HUES6 (cell line): Measurements from ENCODE around the gene FGFR3.

Experiments
- H3K27ac ChIP-seq: 2 replicates; pipeline ENCODE4 v1.7.0; 2013; ENCODE audit warnings: low read depth, mild to moderate bottlenecking, low read length, inconsistent platforms
- H3K27me3 ChIP-seq: 2 replicates; pipeline ENCODE4 v1.6.1; 2013; ENCODE audit warnings: low read length; ENCODE audit not compliant: control insufficient read depth, insufficient read depth
- H3K36me3 ChIP-seq: 2 replicates; pipeline ENCODE4 v1.6.1; 2013; ENCODE audit warnings: low read length; ENCODE audit not compliant: control insufficient read depth, insufficient read depth
- H3K4me1 ChIP-seq: 2 replicates; pipeline ENCODE4 v1.6.1; 2013; ENCODE audit warnings: low read length; ENCODE audit not compliant: control insufficient read depth, insufficient read depth
- H3K4me3 ChIP-seq: 2 replicates; pipeline ENCODE4 v1.5.1; 2013; ENCODE audit warnings: low read depth, low read length
- H3K9ac ChIP-seq: one replicate; pipeline ENCODE4 v1.6.1; 2013; ENCODE audit warnings: mild to moderate bottlenecking, low read length
- H3K9me3 ChIP-seq: 2 replicates; pipeline ENCODE4 v1.6.1; 2013; ENCODE audit warnings: low read depth, low read length; ENCODE audit not compliant: control insufficient read depth, insufficient read depth

The FGFR3 gene

GRCh38 chr4:1852904-1853623 lies 60.0 kb downstream of the FGFR3 start:
- Histone ChIP-seq H3K27ac (no peak overlapping the region), H3K9ac (no peak overlapping the region), H3K4me1 (peaks cover 7% of the 10 kb centered on the region; the same call in 1 of the 2 replicates), H3K27me3 (peaks cover 18% of the 10 kb centered on the region), H3K4me3 (no peak overlapping the region), H3K36me3 (peaks cover 3% of the 10 kb centered on the region; the same call in 1 of the 2 replicates), H3K9me3 (no peaks in the 10 kb centered on the region)

- H3K9me3 ChIP-seq: no peaks in the 10 kb centered on the region
- peak overlapping the region; percentile 83 for H3K4me3 ChIP-seq
- peaks cover 35% of the 10 kb centered on the region for H3K27me3 ChIP-seq
- no peak overlapping the region for H3K9ac ChIP-seq
- no peak overlapping the region for H3K27ac ChIP-seq
- H3K4me1 ChIP-seq: peaks cover 7% of the 10 kb centered on the region; the same call in 1 of the 2 replicates
- no peaks in the 10 kb centered on the region for H3K36me3 ChIP-seq
These were observed 61.7 kb downstream of the FGFR3 start for GRCh38 chr4:1854752-1855151.

GRCh38 chr4:1855333-1856070 lies 62.4 kb downstream of the FGFR3 start:
- no peaks in the 10 kb centered on the region for H3K9me3 ChIP-seq
- peak overlapping the region; percentile 80 for H3K9ac ChIP-seq
- H3K36me3 ChIP-seq: no peaks in the 10 kb centered on the region
- peaks cover 41% of the 10 kb centered on the region for H3K27me3 ChIP-seq
- peaks cover 7% of the 10 kb centered on the region; the same call in 1 of the 2 replicates for H3K4me1 ChIP-seq
- peak overlapping the region; percentile 83 for H3K4me3 ChIP-seq
- no peak overlapping the region for H3K27ac ChIP-seq

- Histone ChIP-seq H3K9me3 (no peaks in the 10 kb centered on the region), H3K9ac (peak within 1 kb of the TSS; percentile 82), H3K36me3 (no peaks in the 10 kb centered on the region), H3K4me3 (peak within 1 kb of the TSS; percentile 83), H3K27me3 (peaks cover 49% of the 10 kb centered on the region), H3K4me1 (peaks cover 7% of the 10 kb centered on the region; the same call in 1 of the 2 replicates), H3K27ac (no peak within 1 kb of the TSS)
These were observed 63.2 kb downstream of the FGFR3 start, which contains the start of gene LETM1 for GRCh38 chr4:1856071-1856942. Gene LETM1, minus strand, starts transcription at chr4:1856156. Its CDS starts 206 bp downstream, at chr4:1855950.

DNA sequence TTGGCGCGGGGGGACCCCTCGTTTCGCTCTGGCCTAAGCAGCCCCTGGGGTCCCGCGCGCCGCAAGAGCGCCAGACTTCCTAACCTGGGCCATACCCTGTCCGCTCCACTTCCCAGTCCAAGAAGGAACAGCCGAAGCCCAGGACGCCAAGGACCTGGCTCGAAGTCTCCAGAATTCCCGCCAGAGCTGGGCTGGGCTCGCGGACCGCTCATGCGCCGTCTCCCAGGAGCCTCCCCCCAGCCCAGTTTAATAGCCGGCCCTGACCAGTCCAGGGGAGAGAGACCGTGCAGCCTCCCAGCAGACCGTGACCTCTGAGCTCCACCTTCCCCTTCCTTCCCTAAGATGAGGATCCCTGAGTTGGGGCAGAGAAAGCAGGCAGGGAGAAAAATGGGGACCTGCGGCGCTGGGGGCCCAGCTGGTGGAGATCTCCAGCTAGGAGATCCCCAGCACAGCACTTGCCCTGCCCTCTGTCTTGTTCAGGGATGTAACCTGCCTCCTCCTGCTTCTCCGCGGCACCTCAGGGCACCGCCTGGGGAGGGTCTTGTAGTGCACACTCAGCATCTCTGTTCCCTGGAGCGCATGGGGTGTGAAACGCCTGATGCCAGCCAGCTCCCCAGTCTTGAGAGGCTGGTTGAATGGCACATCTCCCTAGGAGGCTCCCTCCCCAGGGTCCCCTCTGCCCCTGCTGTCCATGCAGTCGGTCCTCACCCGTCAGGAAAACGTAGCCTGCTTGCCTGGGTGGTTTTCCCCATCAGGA lies 64.0 kb downstream of the FGFR3 start:
- no peaks in the 10 kb centered on the region for H3K36me3 ChIP-seq
- peak overlapping the region; percentile 82 for H3K9ac ChIP-seq
- peak overlapping the region; percentile 83 for H3K4me3 ChIP-seq
- H3K27ac ChIP-seq: no peak overlapping the region
- H3K4me1 ChIP-seq: peaks cover 9% of the 10 kb centered on the region; the same call in 1 of the 2 replicates
- peaks cover 57% of the 10 kb centered on the region for H3K27me3 ChIP-seq
- H3K9me3 ChIP-seq: no peaks in the 10 kb centered on the region

- H3K9ac ChIP-seq: no peak overlapping the region
- H3K4me1 ChIP-seq: peaks cover 14% of the 10 kb centered on the region; the same call in 1 of the 2 replicates
- H3K9me3 ChIP-seq: no peaks in the 10 kb centered on the region
- H3K27me3 ChIP-seq: peaks cover 65% of the 10 kb centered on the region
- H3K4me3 ChIP-seq: no peak overlapping the region
- no peak overlapping the region for H3K27ac ChIP-seq
- no peaks in the 10 kb centered on the region for H3K36me3 ChIP-seq
These were observed 64.8 kb downstream of the FGFR3 start for GRCh38 chr4:1857931-1858330.
